SKM-1 (cell line): Measurements from ENCODE around the gene GDAP2.

ENCODE experiments used
- DNase-seq: peaks from one replicate; lab custom pipeline; 2025; ENCODE audit not compliant: unreplicated experiment; lab: John Stamatoyannopoulos, UW

The GDAP2 gene

DNA sequence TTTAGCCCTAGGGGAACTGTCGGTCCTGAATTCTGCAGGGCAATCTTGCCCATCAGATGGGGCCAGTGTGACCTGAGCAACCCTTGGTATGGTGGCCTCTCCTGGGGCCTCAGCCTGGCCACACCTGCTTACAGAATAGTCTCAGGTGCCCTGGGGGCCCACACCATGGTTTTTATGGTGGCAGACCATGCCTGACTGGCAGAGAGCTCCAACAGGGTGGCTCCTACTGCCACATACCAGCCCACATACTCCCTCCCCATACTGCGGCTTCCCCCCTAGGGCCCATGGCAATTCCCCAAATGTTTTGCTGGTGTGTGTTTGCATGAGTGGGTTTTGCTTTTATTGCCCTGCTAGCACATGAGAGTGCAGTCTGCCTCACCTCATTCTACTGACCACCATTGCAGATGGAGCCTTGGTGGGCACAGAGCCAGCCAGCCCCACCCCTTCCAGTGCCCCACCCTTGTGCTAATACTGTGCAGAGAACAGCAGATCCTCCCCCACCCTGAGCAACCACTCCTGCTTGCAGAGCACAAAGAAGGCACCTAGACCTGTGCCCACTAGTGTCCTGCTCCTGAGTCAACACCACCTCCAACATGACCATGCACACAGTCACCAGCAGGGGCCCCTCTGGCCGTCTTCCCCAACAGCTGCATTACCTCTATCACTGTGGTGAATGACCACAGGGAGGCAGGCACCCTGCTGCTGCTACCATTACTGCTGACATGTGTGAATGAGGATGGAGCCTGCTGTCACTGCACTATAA is 86.8 kb downstream of the GDAP2 start:
- no peak for DNase-seq

DNA sequence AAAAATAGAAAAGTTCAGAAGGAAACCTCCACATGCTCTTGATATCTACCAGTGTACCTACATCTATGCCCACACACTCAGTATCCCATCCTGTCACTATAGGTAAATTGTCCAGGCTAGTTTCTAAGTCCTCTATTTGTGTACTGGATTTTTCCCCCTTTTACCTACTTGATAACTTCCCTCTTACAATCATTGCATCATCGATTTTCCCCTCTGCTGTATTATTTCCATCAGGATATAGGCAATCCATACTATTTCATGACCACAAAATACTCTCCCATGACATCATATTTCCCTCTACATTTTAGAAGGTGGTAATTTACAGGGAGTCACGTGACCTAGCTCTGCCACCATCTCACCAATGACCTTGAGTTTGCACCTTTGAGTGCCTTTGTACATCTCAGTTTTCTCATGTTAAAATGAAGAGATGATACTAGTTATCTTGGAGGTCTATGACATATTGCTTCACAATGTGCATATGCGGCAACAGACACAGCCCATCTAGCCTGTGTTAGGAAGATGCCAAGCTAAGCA is 88.2 kb downstream of the GDAP2 start:
- no peak for DNase-seq

DNA sequence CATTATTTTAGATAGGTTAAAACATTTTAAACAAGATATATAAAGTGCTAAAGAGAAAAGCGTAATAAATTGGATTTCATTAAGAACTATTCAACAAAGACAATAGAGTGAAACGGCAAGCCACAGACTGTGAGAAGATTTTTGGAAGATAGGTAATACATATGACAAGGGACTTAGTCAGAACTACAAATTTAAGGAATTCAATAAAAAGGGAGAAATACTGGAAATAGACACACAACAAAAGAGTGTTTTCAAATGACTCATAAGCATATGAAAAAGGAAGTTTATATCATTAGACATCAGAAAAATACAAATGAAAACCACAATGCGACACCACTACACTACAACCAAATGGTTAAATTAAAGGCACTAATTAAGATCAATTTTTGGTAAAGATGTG is 90.5 kb downstream of the GDAP2 start:
- no peak for DNase-seq

DNA sequence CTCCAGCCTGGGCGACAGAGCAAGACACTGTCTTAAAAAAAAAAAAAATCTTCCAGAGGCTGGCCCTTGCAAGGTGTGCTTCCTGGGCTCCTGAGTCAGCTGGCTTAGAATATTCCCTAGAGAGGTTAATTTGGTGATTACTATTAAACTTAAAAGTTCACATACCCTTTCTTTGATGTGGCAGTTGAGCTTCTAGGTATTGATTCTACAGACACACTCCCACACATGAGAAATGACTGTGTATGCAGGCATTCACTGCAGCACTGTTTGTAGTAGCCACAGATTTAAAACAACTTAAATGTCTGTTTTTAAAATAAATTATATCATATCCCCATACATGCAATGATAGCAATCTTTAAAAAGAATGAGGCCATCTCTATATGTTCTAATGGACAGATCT is 93.4 kb downstream of the GDAP2 start:
- no peak for DNase-seq

DNA sequence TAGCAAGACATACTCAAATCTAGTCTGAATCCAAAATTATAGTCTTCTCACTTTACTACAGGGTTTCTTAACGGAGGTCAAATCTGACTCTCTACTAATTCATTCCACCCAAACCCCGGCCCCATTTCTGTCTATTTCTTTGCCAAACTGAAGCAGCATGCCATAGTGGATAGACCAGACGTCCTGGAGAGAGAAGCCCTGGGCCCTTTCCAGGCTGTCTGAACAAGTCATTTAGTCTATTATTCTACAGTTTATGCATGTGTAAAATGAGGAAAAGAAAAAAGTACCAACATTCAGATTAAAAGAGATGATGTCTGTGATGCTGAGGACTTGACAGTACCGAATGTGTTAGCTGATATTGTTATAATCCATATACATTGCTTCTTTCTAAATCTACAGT is 95.0 kb downstream of the GDAP2 start:
- no peak for DNase-seq

DNA sequence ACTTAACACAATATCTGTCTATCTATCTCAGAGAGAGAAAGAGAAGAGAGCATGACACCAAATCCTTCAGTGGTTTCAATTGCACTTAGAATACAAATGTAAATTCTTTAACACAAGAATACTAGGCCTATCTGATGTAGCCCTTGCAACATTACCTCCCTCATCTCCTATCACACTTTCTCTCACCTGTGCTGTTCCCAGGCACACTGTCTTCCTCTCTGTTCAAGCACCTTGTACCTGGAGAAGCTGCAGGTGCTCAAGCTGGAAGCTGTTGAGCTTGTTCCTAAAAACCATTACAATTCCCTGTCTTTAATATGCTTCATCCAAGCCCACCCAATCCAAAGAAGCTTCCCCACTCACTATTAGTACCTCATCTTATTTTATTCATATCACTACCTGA is 97.0 kb downstream of the GDAP2 start:
- DNase-seq, result no peak

DNA sequence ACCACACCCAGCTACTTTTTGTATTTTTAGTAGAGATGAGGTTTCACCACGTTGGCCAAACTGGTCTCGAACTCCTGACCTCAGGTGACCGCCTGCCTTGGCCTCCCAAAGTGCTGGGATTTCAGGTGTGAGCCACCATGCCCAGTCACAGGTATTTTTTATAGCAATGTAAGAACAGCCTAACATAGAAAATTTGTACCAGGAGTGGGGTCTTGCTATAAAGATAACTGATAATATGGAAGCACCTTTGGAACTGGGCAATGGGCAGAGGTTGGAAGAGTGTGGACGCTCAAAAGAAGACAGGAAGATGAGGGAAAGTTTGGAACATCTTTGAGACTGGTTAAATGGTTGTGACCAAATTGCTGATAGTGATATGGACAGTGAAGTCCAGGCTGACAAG is 99.2 kb downstream of the GDAP2 start:
- DNase-seq, result no peak

DNA sequence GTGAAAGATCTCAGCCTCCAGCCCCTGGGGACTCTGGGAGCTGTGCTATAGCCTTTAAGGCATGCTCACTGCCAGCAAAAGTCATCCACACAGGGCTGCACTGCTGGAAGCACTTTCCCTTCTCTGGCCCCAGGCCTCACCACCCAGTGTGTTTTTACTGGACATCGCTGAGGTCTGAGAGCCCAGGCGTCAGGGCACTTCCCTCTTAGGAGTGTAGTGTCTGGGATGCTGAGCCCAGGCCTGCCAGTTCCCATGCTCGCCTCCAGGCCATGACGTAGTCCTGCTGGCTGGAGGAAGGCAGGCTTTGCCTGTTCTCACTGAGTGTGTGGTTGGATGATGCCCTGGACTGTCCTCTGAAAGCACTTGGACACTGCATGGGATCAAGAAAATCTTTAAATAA is 101.2 kb downstream of the GDAP2 start:
- DNase-seq, result no peak

DNA sequence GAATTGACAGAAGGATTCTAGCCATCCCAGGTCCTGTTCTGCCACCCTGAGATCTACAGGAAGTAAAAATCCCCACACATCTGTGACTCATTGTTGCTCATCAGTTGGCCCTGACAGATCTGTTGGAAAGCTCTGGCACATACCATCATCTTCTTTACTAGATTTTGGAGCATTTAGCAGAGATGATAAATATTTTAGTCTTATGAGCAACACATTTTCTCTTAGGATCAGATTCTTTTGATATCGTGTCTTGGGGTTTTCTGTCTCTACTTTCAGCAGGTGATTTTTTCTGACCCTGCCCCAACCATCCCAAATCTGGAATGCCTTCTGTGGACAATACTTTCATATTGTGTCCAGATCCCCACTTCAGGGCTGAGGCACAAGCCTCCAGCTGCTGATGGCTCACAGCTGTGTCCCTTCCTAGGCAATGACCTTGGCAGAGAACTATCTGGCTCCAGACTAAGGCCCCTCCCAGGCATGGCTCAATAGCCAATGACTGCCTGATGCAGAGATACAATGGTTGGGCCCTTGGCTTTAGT is 102.8 kb downstream of the GDAP2 start:
- DNase-seq, result no peak

DNA sequence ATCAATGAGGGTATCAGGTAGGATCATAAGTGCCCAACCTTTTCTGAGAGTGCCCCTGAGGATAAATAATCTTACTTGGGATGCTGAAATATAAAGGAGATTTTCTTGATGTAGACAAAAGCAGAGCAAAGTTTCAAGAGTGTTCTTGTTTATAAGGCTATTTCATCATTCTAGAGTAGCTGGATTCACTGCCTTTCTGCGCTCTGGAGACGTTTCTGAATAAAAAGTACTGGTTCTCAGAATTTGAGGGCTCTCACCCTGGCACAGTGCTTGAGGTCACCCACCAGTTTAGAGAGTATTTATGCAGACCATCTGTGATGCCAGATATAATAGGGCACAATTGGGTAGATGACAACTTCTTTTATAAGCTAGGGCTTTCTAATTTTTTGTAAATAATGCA is 103.3 kb downstream of the GDAP2 start:
- DNase-seq, result no peak

DNA sequence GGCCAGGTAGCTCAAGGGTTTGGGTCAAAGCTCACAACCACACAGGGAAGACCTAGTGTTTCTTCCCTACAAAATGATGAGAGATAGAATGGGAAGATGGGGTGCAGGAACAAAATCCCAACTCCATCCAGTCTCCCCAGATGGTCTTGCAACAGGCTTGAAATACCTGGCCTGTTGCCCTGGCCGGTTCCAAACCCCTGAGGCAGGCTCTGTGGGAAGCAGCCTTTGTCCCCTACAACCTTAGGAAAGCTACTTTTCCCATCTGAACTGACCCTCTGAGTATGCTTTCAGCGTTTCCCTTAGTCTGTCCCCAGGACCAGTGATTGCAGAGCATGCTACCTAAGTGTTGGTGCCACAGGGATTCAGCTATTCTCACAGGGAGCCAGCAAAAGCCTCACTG is 104.0 kb downstream of the GDAP2 start:
- no peak for DNase-seq

DNA sequence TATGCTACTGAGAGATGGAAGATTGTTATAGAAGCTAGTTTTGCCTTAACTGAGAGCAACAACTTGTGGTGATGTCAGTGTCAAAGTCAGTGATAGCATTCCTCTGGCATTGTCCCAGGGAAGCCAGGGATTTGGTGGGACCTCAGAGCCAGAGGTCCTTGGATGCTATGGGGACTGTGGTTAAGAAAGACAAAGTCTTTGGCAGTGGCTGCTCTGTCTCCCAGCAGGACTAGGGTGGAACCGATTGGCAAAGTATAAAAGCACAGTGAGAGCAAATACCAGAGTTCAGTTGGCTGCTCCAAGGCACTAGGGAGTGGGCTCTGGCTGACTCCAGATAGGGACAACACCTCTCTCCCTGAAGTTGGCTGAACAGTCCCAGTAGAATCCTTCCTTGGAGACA is 104.8 kb downstream of the GDAP2 start:
- no peak for DNase-seq

DNA sequence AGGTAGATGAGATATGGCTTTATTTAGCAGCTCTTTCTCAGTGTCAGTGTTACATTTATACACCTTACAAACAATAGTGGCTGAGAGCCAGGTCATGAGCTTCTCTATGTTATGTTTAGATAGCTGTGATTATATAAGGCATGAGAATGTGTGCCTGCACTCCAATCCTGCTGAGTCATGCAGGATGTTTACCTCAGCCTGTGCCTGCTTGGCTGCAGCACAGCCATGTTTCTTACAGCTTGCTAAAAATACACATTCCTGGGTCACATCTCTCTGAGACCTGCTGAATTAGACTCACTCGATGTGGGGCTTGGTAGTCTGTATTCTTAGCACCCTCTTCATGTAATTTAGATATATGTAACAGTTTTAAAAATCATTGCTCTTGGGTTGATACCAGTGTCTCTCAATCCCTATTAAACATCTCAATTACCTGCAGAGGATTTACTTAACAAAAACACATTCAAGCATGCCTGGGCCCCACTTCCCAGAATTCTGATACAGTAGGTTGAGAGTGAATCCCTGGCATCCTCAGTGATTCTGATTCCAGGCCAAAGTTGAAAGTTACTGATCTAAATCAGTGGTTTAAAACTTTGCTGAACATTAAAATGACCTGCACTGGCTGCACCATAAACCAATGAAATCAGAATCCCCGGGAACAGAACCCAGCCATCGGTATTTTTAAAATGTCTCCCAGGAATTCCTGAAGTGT is 107.5 kb downstream of the GDAP2 start:
- no peak for DNase-seq

DNA sequence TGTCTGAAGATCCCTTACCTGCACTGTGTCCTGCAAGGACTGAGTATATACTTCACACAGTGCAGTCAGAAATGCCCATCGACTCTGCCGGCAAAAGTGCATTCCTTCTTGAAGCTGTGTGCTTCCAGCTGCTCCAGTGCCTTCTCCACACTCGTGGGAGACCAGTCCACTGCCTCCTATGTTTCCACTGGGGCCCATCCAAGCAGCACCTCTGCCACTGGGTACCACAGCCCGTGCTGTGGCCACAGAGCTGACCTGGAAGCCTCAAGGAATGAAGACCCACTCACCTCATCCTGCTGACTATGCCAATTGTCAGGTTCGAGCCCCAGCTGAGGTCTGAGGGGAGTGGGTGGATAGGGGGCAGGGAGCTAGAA is 108.1 kb downstream of the GDAP2 start:
- no peak for DNase-seq

DNA sequence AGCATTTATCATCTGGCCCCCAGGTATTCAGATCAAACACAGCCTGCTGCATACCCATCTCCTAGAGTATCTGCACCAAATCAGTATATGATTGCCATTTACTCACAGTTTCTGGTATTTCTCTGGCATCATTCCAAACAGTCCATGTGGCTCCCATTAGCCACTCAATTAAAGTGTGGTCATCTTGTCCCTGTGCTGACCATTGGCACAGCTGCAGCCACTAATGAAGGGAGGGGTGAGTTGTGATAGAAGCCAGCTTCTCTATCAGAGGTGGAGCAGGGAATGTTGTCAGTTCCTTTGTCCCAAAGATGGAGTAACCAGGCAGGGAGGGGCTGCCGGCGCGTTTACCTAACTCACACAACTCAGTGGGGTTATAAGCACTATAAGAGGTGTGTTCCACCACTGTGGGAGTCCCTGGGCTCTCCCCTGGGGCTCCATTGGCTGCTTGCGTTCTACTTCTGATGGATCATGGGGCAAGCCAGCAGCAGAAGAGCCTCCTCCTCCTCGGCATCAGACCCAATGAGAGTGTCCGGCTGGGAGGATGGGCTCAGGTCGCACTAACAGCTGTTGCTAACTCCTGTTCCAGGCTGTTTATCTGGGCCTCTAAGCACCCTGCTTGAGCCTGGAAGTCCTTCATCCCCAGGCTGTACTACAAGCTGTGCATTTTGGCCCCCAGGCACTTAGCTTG is 108.6 kb downstream of the GDAP2 start:
- DNase-seq, result no peak

DNA sequence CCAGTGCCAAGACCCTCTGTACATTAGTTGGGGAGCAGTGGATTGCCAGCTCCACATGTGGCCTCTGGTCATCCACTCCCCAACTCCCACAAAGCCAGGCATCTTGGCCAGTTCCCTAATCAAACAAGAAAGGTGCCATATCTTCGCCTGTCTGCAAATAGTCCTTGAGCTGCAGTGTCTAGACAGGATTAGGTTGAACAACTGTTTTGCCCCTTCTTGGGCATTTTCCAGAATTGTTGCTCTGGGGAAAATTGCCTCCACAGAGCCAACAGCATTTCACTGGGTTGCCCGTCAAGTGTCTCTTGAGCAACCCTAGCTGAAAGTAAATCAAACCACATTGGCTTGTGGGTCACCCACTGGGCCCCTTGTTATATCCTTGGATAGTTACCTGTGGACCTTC is 109.3 kb downstream of the GDAP2 start:
- DNase-seq, result no peak

DNA sequence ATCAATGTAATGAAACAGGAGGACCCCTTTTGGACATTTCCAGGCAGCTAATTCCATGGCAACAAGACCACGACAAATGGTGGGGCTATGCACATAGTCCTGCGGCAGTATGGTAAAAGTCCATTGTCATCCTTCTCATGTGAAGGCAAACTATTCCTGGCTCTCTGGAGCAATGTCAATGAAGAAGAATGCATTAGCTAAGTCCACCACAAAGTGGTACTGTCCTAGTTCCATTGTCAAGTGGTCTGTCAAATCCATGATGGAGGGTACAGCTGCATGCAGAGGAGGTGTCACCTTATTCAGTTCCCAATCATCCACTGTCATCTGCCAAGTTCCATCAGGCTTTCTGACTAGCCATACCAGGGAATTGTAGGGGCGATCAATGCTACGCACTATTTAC is 110.1 kb downstream of the GDAP2 start:
- no peak for DNase-seq

DNA sequence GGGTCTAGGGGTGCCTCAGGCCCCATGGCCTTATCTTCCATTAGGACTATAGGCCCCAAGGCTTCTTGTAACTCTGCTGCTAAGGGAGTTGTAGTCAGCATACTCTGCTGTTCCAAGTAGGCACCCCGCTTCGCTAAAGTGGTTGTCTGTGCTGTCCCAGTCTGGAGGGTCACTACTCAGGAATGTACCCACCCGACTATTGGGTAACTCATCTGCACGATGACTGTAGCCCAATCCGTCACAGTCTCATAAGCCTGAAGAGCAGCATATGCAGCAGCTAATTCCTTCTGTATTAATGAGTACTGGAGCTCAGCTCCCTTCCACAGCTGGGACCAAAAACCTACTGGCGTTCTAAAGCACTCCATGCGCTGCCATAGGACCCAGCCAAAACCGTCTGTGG is 111.0 kb downstream of the GDAP2 start:
- no peak for DNase-seq

DNA sequence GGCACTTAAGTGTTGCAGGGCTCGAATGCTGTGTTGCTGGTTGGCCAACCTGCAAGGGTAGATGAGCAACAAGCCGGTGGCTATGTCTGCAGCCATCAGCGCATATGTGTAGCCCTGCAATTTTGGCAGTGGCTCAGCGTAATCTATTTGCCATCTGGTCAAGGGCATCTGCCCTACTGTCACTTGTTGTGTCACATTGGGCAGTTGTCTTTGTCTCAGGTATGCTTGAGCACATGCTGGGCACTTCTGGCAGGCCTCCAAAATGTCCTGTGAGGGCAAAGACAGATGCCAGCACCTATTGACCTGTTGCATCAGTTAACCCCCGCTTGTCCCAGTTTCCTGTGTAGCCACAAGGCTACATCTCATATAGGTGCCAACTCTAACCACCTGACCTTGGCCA is 111.8 kb downstream of the GDAP2 start:
- DNase-seq, result no peak

DNA sequence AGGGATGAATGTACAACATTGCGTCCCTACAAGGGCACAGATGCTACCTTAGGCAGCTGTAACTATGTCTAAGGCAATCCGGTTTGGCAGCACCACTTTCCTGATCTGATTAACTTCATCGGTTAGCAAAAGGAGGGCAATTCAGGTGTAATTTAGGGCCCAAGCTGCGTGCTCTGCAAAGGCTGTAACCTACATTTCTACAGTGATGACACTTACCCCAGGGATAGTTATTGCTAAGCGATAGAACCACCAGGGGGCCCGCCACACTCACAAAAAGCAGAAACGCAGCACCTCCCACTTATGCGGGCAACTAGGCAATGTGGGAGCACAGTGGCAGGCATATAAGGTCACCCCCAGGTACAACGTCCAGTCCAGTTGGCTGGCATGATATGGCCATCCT is 113.5 kb downstream of the GDAP2 start:
- DNase-seq, result no peak

DNA sequence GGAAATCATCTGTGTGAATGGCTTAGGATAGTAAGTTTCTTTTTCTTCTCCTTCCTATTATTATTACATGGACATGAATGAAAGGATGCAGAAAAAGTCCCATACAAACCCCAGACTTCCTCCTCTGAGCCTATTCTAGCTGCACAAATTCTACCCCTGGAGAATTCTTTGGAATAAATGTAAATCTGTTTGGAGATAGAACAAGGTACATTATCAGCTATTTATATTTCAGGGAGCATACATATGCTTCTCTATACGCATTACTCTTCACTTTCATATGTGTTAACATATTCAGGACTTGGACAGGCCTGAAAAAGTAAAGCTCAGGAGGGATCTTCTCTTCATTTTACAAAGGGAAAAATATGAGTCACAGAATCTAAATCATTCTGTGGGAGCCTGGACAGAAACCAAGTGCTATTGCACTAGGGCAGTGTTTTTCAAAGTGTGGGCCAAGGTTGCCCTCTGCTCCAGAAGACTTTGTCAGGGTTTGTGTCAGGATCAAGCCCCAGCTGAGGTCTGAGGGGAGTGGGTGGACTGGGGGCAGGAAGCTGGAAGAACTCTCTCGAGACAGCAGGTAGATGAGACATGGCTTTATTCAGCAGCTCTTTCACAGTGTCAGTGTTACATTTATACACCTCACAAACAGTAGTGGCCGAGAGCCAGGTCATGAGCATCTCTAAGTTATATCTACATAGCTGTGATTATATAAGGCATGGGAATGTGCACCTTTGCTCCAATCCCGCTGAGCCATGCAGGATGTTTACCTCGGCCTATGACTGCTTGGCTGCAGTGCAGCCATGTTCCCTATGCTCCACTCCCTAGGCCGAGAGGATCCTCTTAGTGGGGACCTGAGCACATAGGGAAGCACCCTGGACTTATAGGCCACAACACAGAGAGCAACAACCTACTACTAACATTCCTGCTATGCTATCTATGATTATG is 114.3 kb downstream of the GDAP2 start:
- no peak for DNase-seq
